ENCODE data around the gene TMEM154.

DNA sequence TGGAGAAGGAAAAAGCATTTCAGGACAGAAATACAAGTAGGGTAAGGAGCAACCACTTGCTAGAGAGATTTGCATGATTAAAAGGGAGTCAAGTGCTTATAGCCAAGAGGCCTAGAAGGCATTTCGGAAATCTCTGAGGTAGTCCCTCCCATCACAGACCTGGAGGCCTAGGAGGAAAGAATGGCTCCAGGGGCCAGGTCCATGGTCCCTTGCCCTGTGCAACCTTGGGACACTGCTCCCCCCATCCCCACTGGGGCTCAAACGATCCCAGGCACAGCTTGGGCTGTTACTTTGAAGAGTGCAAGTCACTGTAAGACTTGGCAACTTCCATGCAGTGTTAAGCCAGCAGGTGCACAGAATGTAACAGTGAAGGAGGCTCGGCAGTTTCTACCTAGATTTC, 92.7 kb downstream of the TMEM154 start:
- no peak for TF ChIP-seq POLR2A (IDR thresholded peaks at IDR 0.05; ENCODE audit: extremely low read depth, insufficient read length)
- TF ChIP-seq, protein P1, sequence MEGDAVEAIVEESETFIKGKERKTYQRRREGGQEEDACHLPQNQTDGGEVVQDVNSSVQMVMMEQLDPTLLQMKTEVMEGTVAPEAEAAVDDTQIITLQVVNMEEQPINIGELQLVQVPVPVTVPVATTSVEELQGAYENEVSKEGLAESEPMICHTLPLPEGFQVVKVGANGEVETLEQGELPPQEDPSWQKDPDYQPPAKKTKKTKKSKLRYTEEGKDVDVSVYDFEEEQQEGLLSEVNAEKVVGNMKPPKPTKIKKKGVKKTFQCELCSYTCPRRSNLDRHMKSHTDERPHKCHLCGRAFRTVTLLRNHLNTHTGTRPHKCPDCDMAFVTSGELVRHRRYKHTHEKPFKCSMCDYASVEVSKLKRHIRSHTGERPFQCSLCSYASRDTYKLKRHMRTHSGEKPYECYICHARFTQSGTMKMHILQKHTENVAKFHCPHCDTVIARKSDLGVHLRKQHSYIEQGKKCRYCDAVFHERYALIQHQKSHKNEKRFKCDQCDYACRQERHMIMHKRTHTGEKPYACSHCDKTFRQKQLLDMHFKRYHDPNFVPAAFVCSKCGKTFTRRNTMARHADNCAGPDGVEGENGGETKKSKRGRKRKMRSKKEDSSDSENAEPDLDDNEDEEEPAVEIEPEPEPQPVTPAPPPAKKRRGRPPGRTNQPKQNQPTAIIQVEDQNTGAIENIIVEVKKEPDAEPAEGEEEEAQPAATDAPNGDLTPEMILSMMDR (IDR thresholded peaks at IDR 0.05; ENCODE audit: low read depth, low read length), result no peak
